Endodermal cell (in vitro differentiated cells): ENCODE data around the gene CSNK1G1. TPM values are rescaled to one million over a fixed set of nuclear protein-coding genes. Genes with fewer than 3 reads are reported as not detected.

Experiments used
- DNase-seq: peaks from one replicate; pipeline ENCODE4 v3.0.0-alpha.2; 2017
- H3K27ac ChIP-seq: 2 replicates; pipeline ENCODE4 v1.5.1; 2013; ENCODE audit warnings: mild to moderate bottlenecking, low read depth, low read length, moderate library complexity
- H3K27me3 ChIP-seq: 2 replicates; pipeline ENCODE4 v1.6.1; 2013; ENCODE audit warnings: mild to moderate bottlenecking, low read length, moderate library complexity; ENCODE audit not compliant: insufficient read depth, control insufficient read depth, poor library complexity, severe bottlenecking
- H3K36me3 ChIP-seq: 2 replicates; pipeline ENCODE4 v1.7.0; 2013; ENCODE audit warnings: mild to moderate bottlenecking, low read length, moderate library complexity; ENCODE audit not compliant: control insufficient read depth, insufficient read depth
- H3K4me1 ChIP-seq: one replicate; pipeline ENCODE4 v1.7.0; 2013; ENCODE audit warnings: low read length; ENCODE audit not compliant: control insufficient read depth, insufficient read depth
- H3K4me3 ChIP-seq: 2 replicates; pipeline ENCODE4 v1.5.1; 2013; ENCODE audit warnings: mild to moderate bottlenecking, low read length, moderate library complexity
- H3K9ac ChIP-seq: 2 replicates; pipeline ENCODE4 v1.6.1; 2013; ENCODE audit warnings: mild to moderate bottlenecking, low read length, moderate library complexity; ENCODE audit not compliant: poor library complexity, severe bottlenecking; ENCODE audit errors: extremely low read depth
- H3K9me3 ChIP-seq: 2 replicates; pipeline ENCODE4 v1.6.1; 2013; ENCODE audit warnings: mild to moderate bottlenecking, low read length, moderate library complexity; ENCODE audit not compliant: control insufficient read depth
- H3K27ac Mint-ChIP-seq: 2 replicates; pipeline ENCODE4 v1.8.0; 2020; ENCODE audit warnings: mixed read lengths
- H3K27me3 Mint-ChIP-seq: 2 replicates; pipeline ENCODE4 v1.8.0; 2021; ENCODE audit warnings: mild to moderate bottlenecking, mixed read lengths; ENCODE audit not compliant: insufficient read depth
- H3K36me3 Mint-ChIP-seq: 2 replicates; pipeline ENCODE4 v1.8.0; 2020; ENCODE audit warnings: low read depth, mixed read lengths
- H3K4me1 Mint-ChIP-seq: 2 replicates; pipeline ENCODE4 v1.8.0; 2020; ENCODE audit warnings: mixed read lengths
- H3K4me3 Mint-ChIP-seq: 2 replicates; pipeline ENCODE4 v1.8.0; 2020; ENCODE audit warnings: mild to moderate bottlenecking, moderate library complexity, mixed read lengths
- H3K9me3 Mint-ChIP-seq: 2 replicates; pipeline ENCODE4 v1.8.0; 2020; ENCODE audit warnings: mild to moderate bottlenecking, mixed read lengths
- CTCF ChIP-seq: fragments of 200-600 bp; sonication (generic); conservative IDR thresholded peaks from 2 replicates; pipeline ENCODE4 v1.5.0; 2021; ENCODE audit warnings: antibody characterized with exemption, mild to moderate bottlenecking
- WGBS, 2 experiments: methylation state at CpG; one replicate each; pipeline versions ENCODE4 v1.1.5 to v1.1.7; 2013; ENCODE audit warnings: missing lambda C conversion rate in 2 of 2, mixed read lengths in 1 of 2; ENCODE audit not compliant: insufficient coverage in 1 of 2, insufficient read length in 1 of 2; 5-methylcytosine and 5-hydroxymethylcytosine counted together
- total RNA-seq, 2 donors: library from RNA; stranded (reverse); fragmentation: NEBNext Ultra II Directional in 1 of 2; extraction: Animal tissue kit (Norgen Biotek cat#: 25700) in 1 of 2; gene quantifications; 2 replicates in 1 of 2; 3 replicates in 1 of 2; pipeline ENCODE4 v1.2.1, GENCODE V29; 2021

Gene CSNK1G1
- total RNA-seq, 2 donors from 2014 or later = 24.5 to 31.4 TPM

- no peak for DNase-seq
- Mint-ChIP-seq H3K4me1 (no peaks in the 10 kb centered on the region), H3K36me3 (peaks cover 49% of the 10 kb centered on the region), H3K27ac (no peak overlapping the region), H3K27me3 (no peaks in the 10 kb centered on the region), H3K4me3 (no peak overlapping the region), H3K9me3 (no peaks in the 10 kb centered on the region)
- Histone ChIP-seq H3K27ac (no peak overlapping the region), H3K4me1 (peaks cover 7% of the 10 kb centered on the region), H3K9ac (no peak overlapping the region), H3K27me3 (no peaks in the 10 kb centered on the region), H3K4me3 (no peak overlapping the region), H3K36me3 (peaks cover 30% of the 10 kb centered on the region), H3K9me3 (no peaks in the 10 kb centered on the region)
- TF ChIP-seq CTCF = no peak
- whole genome bisulfite sequencing, 2 experiments = 93 to 94% methylated on average over 2 of the region's 2 CpGs
Observed at GRCh38 chr15:64187396-64188191, 168.4 kb downstream of the CSNK1G1 start.

DNA sequence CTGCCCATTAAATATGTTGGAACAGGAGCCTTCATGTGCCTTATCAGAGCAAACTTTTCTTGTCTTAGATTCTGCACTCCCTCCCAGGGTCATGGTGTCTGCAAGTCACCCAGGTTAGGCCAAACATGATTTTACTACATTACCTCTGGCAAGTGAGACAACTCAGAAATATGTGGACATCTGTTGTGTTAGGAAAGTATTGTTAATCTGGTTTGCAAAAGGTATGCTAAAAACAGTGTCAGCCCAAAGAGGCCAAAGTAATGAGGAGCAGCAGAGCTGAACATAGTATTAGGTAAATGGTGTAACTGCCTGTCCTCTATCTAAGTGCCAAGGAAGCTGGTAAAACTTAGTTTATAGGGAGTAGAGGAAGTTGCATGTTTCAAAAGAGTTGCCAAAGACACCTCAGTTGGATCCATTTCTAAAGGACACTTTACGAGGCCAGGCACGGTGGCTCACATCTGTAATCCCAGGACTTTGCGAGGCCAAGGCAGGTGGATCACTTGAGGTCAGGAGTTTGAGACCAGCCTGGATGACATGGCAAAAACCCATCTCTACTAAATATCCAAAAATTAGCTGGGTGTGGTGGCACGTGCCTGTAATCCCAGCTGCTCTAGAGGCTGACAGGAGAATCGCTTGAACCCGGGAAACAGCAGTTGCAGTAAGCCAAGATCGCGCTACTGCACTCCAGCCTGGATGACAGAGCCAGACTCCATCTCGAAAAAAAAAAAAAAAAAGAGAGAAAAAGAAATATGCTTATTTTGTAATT, 170.6 kb downstream of the CSNK1G1 start:
- Histone ChIP-seq H3K4me3 (no peak overlapping the region), H3K9me3 (no peaks in the 10 kb centered on the region), H3K27me3 (no peaks in the 10 kb centered on the region), H3K36me3 (peaks cover 35% of the 10 kb centered on the region), H3K27ac (no peak overlapping the region), H3K9ac (no peak overlapping the region), H3K4me1 (no peaks in the 10 kb centered on the region)
- Mint-ChIP-seq H3K27me3 (no peaks in the 10 kb centered on the region), H3K36me3 (peaks cover 46% of the 10 kb centered on the region), H3K4me3 (no peak overlapping the region), H3K4me1 (peaks cover 2% of the 10 kb centered on the region), H3K9me3 (no peaks in the 10 kb centered on the region), H3K27ac (no peak overlapping the region)
- 85 to 97% methylated on average over 5 to 8 of the region's 9 CpGs for WGBS, 2 experiments
- no peak for TF ChIP-seq CTCF
- no peak for DNase-seq

DNA sequence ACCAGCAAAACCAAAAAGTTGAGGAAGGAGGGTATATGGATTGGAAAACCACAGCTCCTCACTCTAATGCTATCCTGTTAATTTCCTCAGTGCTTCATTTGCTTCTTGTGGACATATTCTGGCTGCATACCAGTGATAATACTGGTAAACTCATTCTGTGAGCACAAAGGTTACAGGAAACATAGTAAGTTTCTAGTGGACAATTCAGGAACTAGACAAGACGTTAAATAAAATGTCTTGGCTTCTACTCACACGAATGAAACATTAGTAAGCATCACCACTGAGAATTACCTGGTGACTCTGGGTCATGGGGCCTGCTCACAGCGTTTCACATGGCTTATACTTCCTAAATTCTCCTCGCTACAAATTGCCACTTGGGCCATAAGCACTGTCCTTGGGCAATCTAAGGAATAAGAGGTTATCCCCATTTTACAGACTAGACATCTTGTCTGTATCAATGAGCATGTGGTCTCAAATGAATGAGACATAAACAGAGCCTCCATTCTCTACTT, 173.1 kb downstream of the CSNK1G1 start:
- Mint-ChIP-seq H3K4me3 (no peak overlapping the region), H3K36me3 (peaks cover 46% of the 10 kb centered on the region), H3K27me3 (no peaks in the 10 kb centered on the region), H3K27ac (no peak overlapping the region), H3K4me1 (peaks cover 2% of the 10 kb centered on the region), H3K9me3 (no peaks in the 10 kb centered on the region)
- Histone ChIP-seq H3K9me3 (no peaks in the 10 kb centered on the region), H3K4me1 (no peaks in the 10 kb centered on the region), H3K27me3 (no peaks in the 10 kb centered on the region), H3K27ac (no peak overlapping the region), H3K36me3 (peaks cover 41% of the 10 kb centered on the region), H3K4me3 (no peak overlapping the region), H3K9ac (no peak overlapping the region)
- no peak for DNase-seq
- TF ChIP-seq CTCF = no peak
- WGBS, 2 experiments = 94 to 98% methylated on average over 4 of the region's 4 CpGs
